Ishikawa (cell line): ENCODE results near the gene GNA14.

ENCODE experiments used
- CEBPB ChIP-seq: IDR thresholded peaks from 2 replicates; pipeline ENCODE4 v1.6.1; 2012
- CREB1 ChIP-seq: IDR thresholded peaks from 2 replicates; pipeline ENCODE4 v1.6.1; 2012; ENCODE audit warnings: low read depth
- EGR1 ChIP-seq: IDR thresholded peaks from 2 replicates; pipeline ENCODE4 v1.6.1; 2012
- EP300 ChIP-seq: IDR thresholded peaks from 2 replicates; pipeline ENCODE4 v1.6.1; 2012; ENCODE audit warnings: borderline replicate concordance
- FOXM1 ChIP-seq: IDR thresholded peaks from 2 replicates; pipeline ENCODE4 v1.6.1; 2012; ENCODE audit warnings: low read depth, borderline replicate concordance
- MAX ChIP-seq: IDR thresholded peaks from 2 replicates; pipeline ENCODE4 v1.6.1; 2012
- NFIC ChIP-seq: IDR thresholded peaks from 2 replicates; pipeline ENCODE4 v1.6.1; 2012
- RAD21 ChIP-seq: IDR thresholded peaks from 2 replicates; pipeline ENCODE4 v1.6.1; 2012; ENCODE audit warnings: low read depth
- REST ChIP-seq: IDR thresholded peaks from 2 replicates; pipeline ENCODE4 v1.6.1; 2012; ENCODE audit warnings: low read depth, mild to moderate bottlenecking
- TAF1 ChIP-seq: IDR thresholded peaks from 2 replicates; pipeline ENCODE4 v1.6.1; 2012; ENCODE audit warnings: low read depth, mild to moderate bottlenecking
- TCF12 ChIP-seq: IDR thresholded peaks from 2 replicates; pipeline ENCODE4 v1.6.1; 2012; ENCODE audit warnings: low read depth
- TEAD4 ChIP-seq: IDR thresholded peaks from 2 replicates; pipeline ENCODE4 v1.6.1; 2012
- USF1 ChIP-seq: IDR thresholded peaks from 2 replicates; pipeline ENCODE4 v1.6.1; 2012
- YY1 ChIP-seq: IDR thresholded peaks from 2 replicates; pipeline ENCODE4 v1.6.1; 2012; ENCODE audit warnings: low read depth
- ZBTB7A ChIP-seq: IDR thresholded peaks from 2 replicates; pipeline ENCODE4 v1.6.1; 2012; ENCODE audit warnings: low read depth

Gene GNA14

GRCh38 chr9:77587042-77587441, 61.1 kb downstream of the GNA14 start:
- no peak for TF ChIP-seq REST
- TF ChIP-seq MAX, result no peak
- TF ChIP-seq RAD21, result no peak
- no peak for TF ChIP-seq USF1
- no peak for TF ChIP-seq CEBPB
- no peak for TF ChIP-seq CREB1
- TF ChIP-seq TEAD4, result no peak
- TF ChIP-seq NFIC, result no peak
- no peak for TF ChIP-seq FOXM1
- no peak for TF ChIP-seq TAF1
- no peak for TF ChIP-seq YY1
- no peak for TF ChIP-seq ZBTB7A
- no peak for TF ChIP-seq EGR1
- no peak for TF ChIP-seq TCF12
- no peak for TF ChIP-seq EP300

GRCh38 chr9:77586591-77586990, 61.5 kb downstream of the GNA14 start:
- TF ChIP-seq USF1, result no peak
- no peak for TF ChIP-seq EP300

- TF ChIP-seq EP300 (no peak), TEAD4 (no peak), MAX (no peak), NFIC (no peak), REST (no peak), CEBPB (no peak), ZBTB7A (no peak), EGR1 (no peak), TAF1 (no peak)
Observed at GRCh38 chr9:77585335-77585786, 62.8 kb downstream of the GNA14 start.

- TF ChIP-seq MAX (no peak), CREB1 (no peak), YY1 (no peak), RAD21 (no peak), TAF1 (no peak), TCF12 (no peak), REST (no peak), EP300 (no peak), ZBTB7A (no peak), TEAD4 (no peak), CEBPB (no peak)
Observed at GRCh38 chr9:77582961-77583576, 65.1 kb downstream of the GNA14 start.

- TF ChIP-seq EGR1 (no peak), CREB1 (no peak), EP300 (no peak), REST (no peak), USF1 (no peak), NFIC (no peak), ZBTB7A (no peak), CEBPB (no peak), TAF1 (no peak), YY1 (no peak)
Observed at GRCh38 chr9:77582525-77582924, 65.6 kb downstream of the GNA14 start.
